CD1c-positive myeloid dendritic cell (primary cell): ENCODE results near the gene SLC7A14.

Experiments
- DNase-seq: peaks from one replicate; pipeline ENCODE4 v3.0.0-alpha.2; 2016; ENCODE audit errors: extremely low spot score

Gene SLC7A14

GRCh38 chr3:170585937-170586310, at the start of gene SLC7A14:
Gene SLC7A14, minus strand, starts transcription at chr3:170586075. Its CDS starts 59,139 bp downstream, at chr3:170526936.
- no peak for DNase-seq

GRCh38 chr3:170635385-170635735, 49.5 kb upstream of the SLC7A14 start:
- DNase-seq = no peak

GRCh38 chr3:170634663-170635384, 48.9 kb upstream of the SLC7A14 start:
- DNase-seq = no peak

DNA sequence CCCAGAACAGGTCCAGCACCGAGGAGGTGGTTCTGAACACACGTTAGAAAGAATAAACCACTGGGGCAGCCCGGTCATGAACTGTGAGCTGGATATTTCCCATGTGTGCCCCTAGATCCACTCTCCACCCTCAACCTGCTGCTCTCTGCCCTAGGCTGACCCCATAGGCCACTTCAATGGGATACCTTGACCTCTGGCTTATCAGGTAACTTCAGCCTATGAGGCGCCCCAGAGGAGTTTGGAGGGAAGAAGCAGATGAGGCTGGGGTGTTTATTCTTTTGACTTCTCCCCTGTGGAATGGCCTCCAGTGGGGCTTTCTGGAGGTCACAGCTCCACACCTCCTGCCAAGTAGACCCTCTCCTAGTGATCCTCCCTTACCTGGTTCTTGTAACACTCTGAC, 47.7 kb upstream of the SLC7A14 start:
- DNase-seq = no peak

DNA sequence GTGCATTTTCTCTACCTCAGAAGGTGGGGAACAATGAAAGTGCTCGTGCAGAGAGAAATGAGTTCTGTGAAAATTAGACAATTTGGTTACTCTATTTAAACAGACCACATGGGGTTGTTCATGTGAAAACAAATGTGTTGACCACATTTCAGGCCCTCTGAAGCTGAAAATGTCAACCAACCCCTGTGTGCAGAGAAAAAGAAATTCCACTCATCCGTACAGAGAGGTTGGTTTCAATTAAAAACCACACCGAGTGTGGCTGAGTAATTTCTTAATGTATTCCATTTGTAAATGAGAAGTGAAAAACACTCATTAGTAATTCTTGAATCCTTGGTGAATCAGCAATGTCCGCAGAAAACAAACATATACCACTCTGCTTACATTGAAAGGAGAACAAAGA, 46.9 kb upstream of the SLC7A14 start:
- DNase-seq = no peak

GRCh38 chr3:170631755-170632488, 46.0 kb upstream of the SLC7A14 start:
- DNase-seq = no peak

GRCh38 chr3:170623524-170623923, 37.6 kb upstream of the SLC7A14 start:
- no peak for DNase-seq

DNA sequence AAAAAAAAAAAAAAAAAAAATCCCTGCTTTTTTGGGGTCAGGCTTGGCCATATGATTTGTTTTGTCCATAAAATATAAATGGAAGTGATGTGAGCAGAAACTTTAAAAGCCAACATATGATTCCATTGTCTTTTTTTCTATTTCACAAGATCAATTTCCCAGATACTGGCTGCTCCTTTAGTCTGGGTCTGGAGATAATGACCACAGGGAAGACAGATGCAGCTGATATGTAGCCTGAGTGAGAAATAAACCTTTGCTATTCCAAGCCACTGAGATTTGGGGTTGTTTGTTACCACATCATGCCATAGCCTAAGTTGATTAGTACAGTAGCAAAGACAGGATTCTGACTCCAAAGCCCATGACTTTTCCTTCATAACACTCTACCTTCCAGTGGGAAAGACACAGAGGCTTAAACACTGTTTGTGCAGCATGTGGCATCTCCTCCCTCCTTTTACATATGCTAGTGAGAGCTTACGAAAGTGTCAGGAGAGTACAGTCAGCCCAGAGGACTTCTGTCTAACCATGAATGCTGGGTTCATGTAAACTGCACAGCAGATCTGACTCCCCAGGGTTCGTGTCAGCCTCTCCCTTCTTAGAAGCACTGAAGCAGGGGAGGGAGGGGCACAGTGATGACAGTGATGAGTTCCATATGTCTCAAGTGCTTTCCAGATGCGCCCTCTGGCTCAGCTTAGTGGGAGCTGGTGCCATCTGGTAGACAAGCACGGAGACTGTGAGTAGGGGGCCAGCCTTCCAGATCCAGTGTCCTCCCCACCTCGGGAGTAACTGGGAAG, 36.7 kb upstream of the SLC7A14 start:
- DNase-seq = no peak

DNA sequence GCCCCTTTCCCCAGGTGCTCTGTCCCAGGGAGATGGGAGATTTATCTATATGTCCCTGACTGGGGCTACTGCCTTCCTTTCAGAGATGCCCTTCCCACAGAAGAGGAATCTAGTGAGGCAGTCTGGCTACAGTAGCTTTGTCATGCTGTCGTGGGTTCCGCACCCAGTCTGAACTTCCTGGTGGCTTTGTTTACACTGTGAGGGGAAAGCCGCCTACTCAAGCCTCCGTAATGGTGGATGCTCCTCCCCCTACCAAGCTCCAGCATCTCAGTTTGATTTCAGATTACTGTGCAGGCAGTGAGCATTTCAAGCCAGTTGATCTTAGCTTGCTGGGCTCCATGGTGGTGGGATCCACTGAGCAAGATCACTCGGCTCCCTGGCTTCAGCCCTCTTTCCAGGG, 35.4 kb upstream of the SLC7A14 start:
- DNase-seq = no peak

DNA sequence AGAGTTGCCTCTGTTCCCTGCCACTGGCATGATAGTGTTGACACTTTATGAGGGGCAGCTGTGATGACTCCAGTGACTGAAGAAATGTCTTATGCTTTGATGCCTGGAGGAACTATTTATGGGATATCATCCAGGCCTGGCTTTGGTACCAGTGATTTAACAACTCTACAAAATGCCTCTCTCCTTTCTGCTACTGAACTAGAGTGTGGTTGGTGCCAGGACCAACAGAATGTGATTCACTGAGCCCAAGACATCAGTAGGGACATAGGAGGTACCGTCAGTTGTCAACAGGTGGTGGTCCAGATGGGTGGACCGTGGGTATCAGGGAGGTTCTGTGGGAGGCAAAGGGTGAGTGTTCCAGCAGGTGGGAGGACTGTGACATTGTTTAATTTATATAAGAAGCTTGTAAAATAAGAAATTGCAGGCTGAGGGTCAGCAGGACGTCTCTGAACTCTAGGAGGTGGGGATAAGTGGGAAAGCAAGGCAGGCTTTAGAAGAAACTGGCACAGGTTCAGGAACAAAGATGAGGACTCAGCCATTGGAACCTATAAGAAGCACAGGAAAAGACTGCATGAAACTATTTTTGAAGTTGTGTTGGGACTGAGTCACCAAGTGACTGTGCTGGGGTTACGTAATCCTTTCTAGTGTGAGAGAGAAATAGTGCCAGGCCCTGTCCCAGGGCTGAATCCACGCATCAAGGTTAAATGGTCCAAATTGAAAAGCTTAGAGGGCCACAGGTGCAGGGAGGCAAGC, 28.5 kb upstream of the SLC7A14 start:
- DNase-seq = no peak

- no peak for DNase-seq
Measured at GRCh38 chr3:170611751-170612150, 25.9 kb upstream of the SLC7A14 start.

DNA sequence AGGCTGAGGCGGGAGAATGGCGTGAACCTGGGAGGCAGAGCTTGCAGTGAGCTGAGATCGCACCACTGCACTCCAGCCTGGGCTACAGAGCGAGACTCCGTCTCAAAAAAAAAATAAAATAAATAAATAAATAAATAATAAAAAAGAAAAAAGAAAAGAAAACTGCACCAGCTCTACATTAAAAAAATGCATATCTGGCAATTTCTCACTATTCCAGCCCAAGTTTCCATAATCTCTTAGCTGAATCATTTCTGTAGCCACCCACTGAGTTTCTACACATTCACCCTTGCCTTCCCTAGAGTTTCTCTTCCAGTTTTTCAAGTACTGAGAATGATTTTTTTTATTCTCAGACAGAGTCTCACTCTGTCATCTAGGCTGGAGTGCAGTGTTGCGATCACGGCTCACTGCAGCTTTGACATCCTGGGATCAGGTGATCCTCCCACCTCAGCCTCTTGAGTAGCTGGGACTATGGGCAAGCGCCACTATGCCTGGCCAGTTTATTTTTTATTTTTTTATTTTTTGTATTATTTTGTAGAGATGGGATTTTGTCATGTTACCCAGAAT, 24.5 kb upstream of the SLC7A14 start:
- no peak for DNase-seq

GRCh38 chr3:170608475-170608874, 22.6 kb upstream of the SLC7A14 start:
- no peak for DNase-seq

DNA sequence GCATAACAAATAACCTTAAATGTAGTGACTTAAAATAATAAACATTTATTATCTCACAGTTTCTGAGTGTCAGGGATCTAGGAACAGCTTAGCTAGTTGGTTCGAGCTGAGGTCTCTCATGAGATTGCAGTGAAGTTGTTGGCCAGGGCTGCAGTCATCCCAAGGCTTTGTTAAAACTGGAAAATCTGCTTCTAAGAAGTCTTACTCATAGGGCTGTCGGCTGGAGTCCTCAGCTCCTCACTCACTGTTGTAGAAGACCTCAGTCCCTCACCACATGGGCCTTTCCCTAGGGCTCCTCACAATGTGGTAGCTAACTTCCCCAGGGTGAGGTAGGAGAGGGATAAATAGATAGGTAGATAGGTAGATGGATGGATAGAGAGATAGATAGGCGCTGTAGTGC, 20.8 kb upstream of the SLC7A14 start:
- no peak for DNase-seq

DNA sequence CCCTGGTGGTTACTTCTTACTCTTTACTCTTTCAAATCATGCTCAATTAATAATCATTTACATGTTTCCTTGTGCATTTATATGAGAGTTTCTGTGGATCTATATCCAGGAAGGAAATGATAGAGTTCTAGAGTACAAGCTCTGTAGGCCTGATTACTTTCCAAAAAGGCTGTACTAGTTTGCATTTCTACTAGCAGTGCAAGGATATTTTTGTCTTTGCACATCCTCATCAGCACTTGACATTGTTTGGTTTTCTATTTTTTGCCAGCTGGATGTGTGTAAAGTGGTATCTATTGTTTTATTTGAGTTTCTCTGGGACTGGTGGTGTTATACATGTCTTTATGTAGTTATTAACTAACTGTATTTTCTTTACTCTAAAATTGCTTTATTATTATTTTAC, 19.6 kb upstream of the SLC7A14 start:
- no peak for DNase-seq

- DNase-seq = no peak
Measured at GRCh38 chr3:170603770-170604510, 18.1 kb upstream of the SLC7A14 start.

DNA sequence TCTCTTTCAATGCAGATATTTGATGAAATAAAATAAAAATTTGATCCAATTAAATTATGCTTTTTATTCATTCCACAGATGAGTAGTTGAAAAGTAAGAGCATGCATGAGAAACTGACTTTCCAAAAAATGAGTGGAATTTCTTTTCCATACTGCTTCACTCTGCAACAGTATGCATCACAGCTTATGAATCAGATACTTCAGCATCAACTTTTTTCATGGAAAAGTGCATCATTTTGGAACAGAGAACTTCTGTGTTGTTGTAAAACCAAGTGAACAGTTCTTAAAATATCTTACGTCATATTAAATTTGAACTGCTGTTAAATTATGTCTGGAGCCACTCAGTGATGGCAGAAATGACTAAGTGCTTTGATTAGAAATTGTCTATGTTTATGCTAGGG, 16.7 kb upstream of the SLC7A14 start:
- DNase-seq = no peak

DNA sequence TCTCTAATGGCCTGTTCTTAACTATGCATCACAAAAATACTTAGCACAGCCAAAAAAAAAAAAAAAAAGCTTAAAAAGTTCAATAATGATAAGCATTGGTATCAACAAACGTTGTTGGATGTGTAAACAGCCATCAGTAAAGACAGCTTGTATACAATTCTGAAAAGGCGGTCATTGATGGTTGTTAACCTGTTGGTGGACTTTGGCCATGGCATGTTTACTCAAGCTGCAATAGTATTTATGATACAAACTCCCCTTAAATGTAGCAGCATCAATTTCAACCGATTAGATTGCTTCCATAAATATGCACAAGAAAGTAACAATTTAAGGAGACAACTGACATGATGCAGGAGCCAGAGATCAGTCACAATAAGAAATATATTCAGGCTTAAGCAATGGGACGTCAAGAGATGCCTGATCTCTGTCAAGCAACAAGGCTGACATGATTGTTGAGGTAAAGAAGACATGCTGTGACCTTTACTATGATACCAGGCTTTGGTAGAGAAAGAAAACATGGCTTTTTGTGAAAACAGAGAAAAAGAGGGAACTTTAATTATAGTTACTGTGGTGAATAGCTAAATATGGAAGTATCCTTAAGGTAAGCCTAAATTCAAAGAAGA, 14.2 kb upstream of the SLC7A14 start:
- no peak for DNase-seq

DNA sequence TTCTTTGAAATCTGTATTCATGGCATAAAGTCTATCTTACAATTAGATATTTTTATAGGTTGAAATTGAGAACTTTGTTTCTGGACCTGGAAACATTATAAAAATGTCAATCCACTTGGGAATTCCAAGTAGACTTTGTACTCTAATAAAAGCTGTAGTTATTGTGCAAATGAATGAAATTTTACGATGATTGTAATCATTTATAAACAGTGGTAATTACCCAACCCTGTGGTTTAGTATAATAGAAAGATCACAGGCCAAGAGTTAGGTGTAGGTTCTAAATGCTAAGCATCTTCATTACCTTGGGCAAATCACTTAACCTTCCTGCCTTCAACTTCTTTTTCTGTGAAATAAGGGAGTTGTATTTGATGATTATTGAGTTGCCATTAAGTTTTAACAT, 13.2 kb upstream of the SLC7A14 start:
- DNase-seq = no peak

- no peak for DNase-seq
Measured at GRCh38 chr3:170598091-170598502, 12.2 kb upstream of the SLC7A14 start.

DNA sequence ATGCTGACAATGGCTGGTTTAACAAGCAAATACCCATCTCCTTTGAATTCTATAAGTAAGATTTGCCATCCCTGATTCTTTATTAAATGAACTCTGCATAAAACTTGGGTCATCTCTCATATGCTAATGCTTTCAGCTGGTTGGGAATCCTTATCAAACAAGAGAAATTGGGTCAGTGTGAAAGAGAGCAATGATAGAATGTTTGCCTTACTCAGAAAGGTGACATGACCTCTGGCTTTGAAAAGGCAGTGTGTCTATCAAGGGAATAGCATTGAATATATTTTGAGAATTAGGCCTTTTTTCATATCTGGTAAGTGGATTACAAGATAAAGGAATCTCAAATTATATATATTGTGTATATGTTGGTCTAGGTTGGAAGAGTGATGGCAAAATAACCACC, 8.7 kb upstream of the SLC7A14 start:
- DNase-seq = no peak
